Measurements from ENCODE around the gene TEKT5.

DNA sequence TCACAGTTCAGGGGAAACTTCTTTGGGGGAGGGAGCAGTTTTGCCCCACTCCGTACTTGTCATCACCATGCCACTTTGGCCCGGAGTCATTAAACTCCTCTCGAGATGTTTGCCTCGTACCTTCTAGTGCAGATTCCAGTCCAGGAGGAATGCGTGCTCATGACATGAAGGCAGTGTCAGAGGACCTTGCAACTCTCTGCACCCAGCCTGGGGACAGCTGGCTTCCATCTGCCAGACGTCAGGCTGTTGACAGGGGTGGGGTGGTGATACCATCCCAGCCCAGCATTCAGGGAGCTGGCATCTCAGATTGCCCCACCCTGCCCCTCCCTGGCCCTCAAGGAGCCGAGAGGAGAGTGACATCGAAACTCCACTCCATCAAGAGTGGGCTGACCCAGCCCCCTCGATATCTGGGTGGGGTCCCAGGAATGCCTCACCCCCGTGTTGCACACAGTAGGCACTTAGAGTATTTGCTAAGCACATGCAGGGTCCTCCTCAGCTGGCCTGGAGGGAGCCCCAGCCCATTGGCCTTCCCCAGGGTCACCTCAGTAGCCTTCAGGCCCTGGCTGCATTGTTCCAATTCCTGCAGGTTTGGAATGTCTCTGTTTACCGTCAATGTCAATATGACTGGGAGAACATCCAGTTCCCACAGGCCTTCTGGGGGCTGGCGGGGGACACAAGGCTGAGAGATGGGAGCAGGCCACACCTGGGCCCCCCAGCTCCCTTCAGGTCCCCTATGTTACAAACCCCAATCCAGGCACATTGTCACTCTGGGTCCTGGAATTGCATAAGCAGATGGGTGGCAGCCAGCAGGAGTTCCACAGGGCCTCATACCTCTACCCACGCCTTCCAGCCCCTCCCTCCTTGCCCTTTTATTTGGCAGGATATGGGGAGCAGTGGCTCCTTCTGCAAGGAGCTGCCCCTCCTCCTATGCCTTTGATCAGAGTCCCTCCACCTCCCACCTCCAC, 93.0 kb downstream of the TEKT5 start:
- TF ChIP-seq, protein P1, sequence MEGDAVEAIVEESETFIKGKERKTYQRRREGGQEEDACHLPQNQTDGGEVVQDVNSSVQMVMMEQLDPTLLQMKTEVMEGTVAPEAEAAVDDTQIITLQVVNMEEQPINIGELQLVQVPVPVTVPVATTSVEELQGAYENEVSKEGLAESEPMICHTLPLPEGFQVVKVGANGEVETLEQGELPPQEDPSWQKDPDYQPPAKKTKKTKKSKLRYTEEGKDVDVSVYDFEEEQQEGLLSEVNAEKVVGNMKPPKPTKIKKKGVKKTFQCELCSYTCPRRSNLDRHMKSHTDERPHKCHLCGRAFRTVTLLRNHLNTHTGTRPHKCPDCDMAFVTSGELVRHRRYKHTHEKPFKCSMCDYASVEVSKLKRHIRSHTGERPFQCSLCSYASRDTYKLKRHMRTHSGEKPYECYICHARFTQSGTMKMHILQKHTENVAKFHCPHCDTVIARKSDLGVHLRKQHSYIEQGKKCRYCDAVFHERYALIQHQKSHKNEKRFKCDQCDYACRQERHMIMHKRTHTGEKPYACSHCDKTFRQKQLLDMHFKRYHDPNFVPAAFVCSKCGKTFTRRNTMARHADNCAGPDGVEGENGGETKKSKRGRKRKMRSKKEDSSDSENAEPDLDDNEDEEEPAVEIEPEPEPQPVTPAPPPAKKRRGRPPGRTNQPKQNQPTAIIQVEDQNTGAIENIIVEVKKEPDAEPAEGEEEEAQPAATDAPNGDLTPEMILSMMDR (IDR thresholded peaks at IDR 0.05; ENCODE audit: low read length): no peak
- TF ChIP-seq EZH2 (optimal IDR thresholded peaks at IDR 0.05; ENCODE audit: low read depth, low read length): no peak
- no peak for TF ChIP-seq EZH2phosphoT487 (IDR thresholded peaks at IDR 0.05; ENCODE audit: low read length)
